Peyer's patch (tissue), 4 donors: ENCODE data around the gene FAT1. TPM values are rescaled to one million over a fixed set of nuclear protein-coding genes. Genes with fewer than 3 reads are reported as not detected.

Experiments
- DNase-seq, 3 donors: peaks; one replicate each; pipeline ENCODE4 v3.0.0-alpha.2; 2017 to 2019
- H3K27ac ChIP-seq, 4 donors: fragments of 200-600 bp; sonication (generic); one replicate each; pipeline ENCODE4 v1.5.1; 2016 to 2019
- H3K27me3 ChIP-seq, 2 donors: fragments of 200-600 bp; sonication (generic); one replicate each; pipeline ENCODE4 v1.5.1; 2019
- H3K36me3 ChIP-seq, 3 donors: fragments of 200-600 bp; sonication (generic); one replicate each; pipeline ENCODE4 v1.5.1; 2016 to 2019
- H3K4me1 ChIP-seq, 4 donors: fragments of 200-600 bp; sonication (generic); one replicate each; pipeline ENCODE4 v1.5.1; 2016 to 2019
- H3K4me3 ChIP-seq, 4 donors: fragments of 200-600 bp; sonication (generic); 1 replicate in 3 of 4; 2 replicates in 1 of 4; pipeline ENCODE4 v1.5.1; 2016 to 2019; ENCODE audit warnings: mild to moderate bottlenecking in 1 of 4
- H3K9me3 ChIP-seq, 4 donors: fragments of 200-600 bp; sonication (generic); one replicate each; pipeline ENCODE4 v1.5.1; 2016 to 2019; ENCODE audit warnings: mild to moderate bottlenecking in 1 of 4
- CTCF ChIP-seq, 6 experiments: fragments of 450-650 bp in 4 of 6; fragments of 200-600 bp in 2 of 6; sonication (generic) in 1 of 6; IDR thresholded peaks; one replicate each; pipeline ENCODE4 v1.5.1; 2017 to 2019; ENCODE audit warnings: antibody characterized with exemption in 6 of 6, mild to moderate bottlenecking in 3 of 6, moderate library complexity in 1 of 6
- POLR2A ChIP-seq, 2 donors: fragments of 450-650 bp; IDR thresholded peaks; one replicate each; pipeline ENCODE4 v1.5.1; 2017; ENCODE audit warnings: antibody characterized with exemption in 2 of 2, mild to moderate bottlenecking in 2 of 2, moderate library complexity in 2 of 2
- total RNA-seq, 4 donors: library from RNA; depleted of rRNA; stranded (reverse); fragments of >200 nt; gene quantifications; one replicate each; pipeline ENCODE4 v1.1.0, GENCODE V29; 2016

The FAT1 gene
- total RNA-seq, 4 donors from 2014 or later = 88.3 to 580 (median 468) TPM

- Histone ChIP-seq H3K4me3 (no peak overlapping the region), H3K4me1 (peaks cover 0 to 11% (median 0%) of the 10 kb centered on the region in 4 donors), H3K27me3 (no peaks in the 10 kb centered on the region), H3K36me3 (peaks cover 0 to 9% (median 0%) of the 10 kb centered on the region in 3 donors), H3K27ac (no peak overlapping the region), H3K9me3 (no peaks in the 10 kb centered on the region)
- no peak for DNase-seq
- TF ChIP-seq CTCF (IDR thresholded peaks at IDR 0.05) (no peak), POLR2A (IDR thresholded peaks at IDR 0.05) (no peak)
Observed at GRCh38 chr4:186691396-186691795, 32.3 kb downstream of the FAT1 start.

- Histone ChIP-seq H3K4me1 (peaks cover 0 to 21% (median 0%) of the 10 kb centered on the region in 4 donors), H3K27me3 (no peaks in the 10 kb centered on the region), H3K9me3 (no peaks in the 10 kb centered on the region), H3K27ac (no peak overlapping the region), H3K4me3 (no peak overlapping the region), H3K36me3 (peaks cover 0 to 9% (median 0%) of the 10 kb centered on the region in 3 donors)
- TF ChIP-seq CTCF (IDR thresholded peaks at IDR 0.05) (no peak), POLR2A (IDR thresholded peaks at IDR 0.05) (no peak)
- no peak for DNase-seq
Observed at GRCh38 chr4:186689476-186689875, 34.2 kb downstream of the FAT1 start.

GRCh38 chr4:186688150-186688943, 35.3 kb downstream of the FAT1 start:
- H3K27me3 ChIP-seq = no peaks in the 10 kb centered on the region
- DNase-seq = no peak
- H3K9me3 ChIP-seq = no peaks in the 10 kb centered on the region
- TF ChIP-seq CTCF (IDR thresholded peaks at IDR 0.05) = no peak
- TF ChIP-seq POLR2A (IDR thresholded peaks at IDR 0.05) = no peak
- peaks cover 0 to 9% (median 0%) of the 10 kb centered on the region in 3 donors for H3K36me3 ChIP-seq
- H3K4me3 ChIP-seq = no peak overlapping the region
- H3K4me1 ChIP-seq = peaks cover 0 to 21% (median 0%) of the 10 kb centered on the region in 4 donors
- no peak overlapping the region for H3K27ac ChIP-seq

GRCh38 chr4:186687265-186687664, 36.4 kb downstream of the FAT1 start:
- Histone ChIP-seq H3K9me3 (no peaks in the 10 kb centered on the region), H3K4me3 (no peak overlapping the region), H3K27me3 (no peaks in the 10 kb centered on the region), H3K36me3 (peaks cover 0 to 9% (median 0%) of the 10 kb centered on the region in 3 donors), H3K27ac (no peak overlapping the region), H3K4me1 (peaks cover 0 to 21% (median 0%) of the 10 kb centered on the region in 4 donors)
- no peak for TF ChIP-seq CTCF (IDR thresholded peaks at IDR 0.05)
- no peak for TF ChIP-seq POLR2A (IDR thresholded peaks at IDR 0.05)
- DNase-seq = no peak

- Histone ChIP-seq H3K27me3 (no peaks in the 10 kb centered on the region), H3K4me1 (peaks cover 0 to 21% (median 0%) of the 10 kb centered on the region in 4 donors), H3K9me3 (no peaks in the 10 kb centered on the region), H3K4me3 (no peak overlapping the region), H3K36me3 (peaks cover 0 to 4% (median 0%) of the 10 kb centered on the region in 3 donors), H3K27ac (peak overlapping the region in 1 of 4 donors; percentile 51)
- DNase-seq = no peak
- no peak for TF ChIP-seq CTCF (IDR thresholded peaks at IDR 0.05)
- no peak for TF ChIP-seq POLR2A (IDR thresholded peaks at IDR 0.05)
Observed at GRCh38 chr4:186685767-186686183, 37.9 kb downstream of the FAT1 start.
